Stimulated activated CD8-positive, alpha-beta memory T cell treated with anti-CD3 and anti-CD28 coated beads, Interleukin-4, amount 100 ng/mL, for 1 hour (primary cell): Measurements from ENCODE around the gene CYP26B1.

Experiments
- DNase-seq, 2 donors: peaks; one replicate each; pipeline ENCODE4 v3.0.0-alpha.2; 2020; ENCODE audit warnings: low read depth in 2 of 2, low spot score in 1 of 2

The CYP26B1 gene

DNA sequence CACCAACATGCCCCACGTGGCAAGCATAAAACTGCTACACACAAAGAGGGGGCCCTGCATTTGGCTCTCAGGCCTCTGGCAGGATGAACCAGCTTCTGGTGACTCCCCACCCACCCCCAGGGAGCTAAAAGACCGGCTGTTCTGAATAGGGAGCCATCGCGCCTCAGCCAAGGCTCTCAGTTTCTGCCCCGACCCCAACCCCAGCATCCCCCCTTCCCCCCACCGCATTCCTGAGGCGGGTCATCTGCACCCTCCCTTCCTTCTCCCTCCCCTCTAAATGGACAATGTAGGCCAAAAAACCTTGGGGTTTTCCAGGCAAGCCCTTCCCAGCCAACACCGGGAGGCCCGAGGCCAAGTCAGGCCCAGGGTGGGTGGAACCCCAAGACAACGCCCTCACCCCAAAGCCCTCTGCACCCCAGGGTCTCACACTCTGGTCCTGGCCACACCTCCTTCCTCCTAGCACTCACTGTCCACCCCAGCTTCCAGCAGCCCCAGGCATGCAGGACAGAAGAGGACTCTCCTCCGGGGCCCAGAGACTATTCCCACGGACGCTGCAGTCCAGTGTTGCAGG is 5.7 kb downstream of the CYP26B1 start:
- no peak for DNase-seq

DNA sequence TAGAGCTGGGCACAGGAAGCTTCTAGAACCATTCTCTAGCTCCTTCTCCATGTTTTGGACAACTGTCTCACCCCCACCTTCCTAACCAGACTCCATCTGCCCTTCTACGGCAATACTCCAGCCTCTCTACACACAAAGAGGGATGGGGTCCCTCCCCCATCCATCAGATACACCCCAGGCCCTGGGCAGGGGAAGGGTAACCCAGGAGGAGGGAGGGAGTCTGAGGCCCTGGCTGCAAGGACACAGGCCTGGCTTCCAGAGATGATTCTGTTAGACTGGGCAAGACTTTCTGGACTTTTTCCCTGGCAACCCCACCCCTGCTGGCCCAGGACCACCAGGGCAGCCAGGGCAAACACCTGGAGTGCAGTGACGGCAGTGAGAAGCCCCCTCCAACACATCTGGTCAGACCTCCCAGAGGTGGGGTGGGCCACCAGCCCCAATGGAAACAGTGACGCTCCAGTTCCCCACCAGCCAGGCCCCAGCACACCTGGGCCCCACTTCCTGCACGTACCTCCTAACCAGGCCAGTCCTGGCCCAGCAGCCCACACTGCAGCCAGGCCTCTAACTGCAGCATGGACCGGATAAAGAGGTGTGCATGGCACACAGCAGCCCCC is 6.5 kb downstream of the CYP26B1 start:
- DNase-seq: no peak

DNA sequence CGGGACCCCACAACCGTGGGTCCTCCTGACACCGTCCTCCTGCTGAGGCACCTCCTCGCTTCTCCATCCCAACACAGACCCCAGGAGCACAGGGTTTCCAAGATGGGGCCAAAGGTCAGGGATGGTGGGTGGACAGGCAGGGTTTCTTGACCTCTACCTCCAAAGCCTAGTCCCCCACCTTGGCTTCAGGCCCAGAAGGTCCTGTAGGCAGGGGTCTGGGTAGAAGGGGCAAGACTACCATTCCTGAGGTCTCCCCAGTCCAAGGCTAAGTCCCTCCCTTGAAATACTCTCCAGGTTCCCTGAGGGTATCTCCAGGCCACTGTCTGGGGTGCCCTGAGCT is 7.1 kb downstream of the CYP26B1 start:
- no peak for DNase-seq

DNA sequence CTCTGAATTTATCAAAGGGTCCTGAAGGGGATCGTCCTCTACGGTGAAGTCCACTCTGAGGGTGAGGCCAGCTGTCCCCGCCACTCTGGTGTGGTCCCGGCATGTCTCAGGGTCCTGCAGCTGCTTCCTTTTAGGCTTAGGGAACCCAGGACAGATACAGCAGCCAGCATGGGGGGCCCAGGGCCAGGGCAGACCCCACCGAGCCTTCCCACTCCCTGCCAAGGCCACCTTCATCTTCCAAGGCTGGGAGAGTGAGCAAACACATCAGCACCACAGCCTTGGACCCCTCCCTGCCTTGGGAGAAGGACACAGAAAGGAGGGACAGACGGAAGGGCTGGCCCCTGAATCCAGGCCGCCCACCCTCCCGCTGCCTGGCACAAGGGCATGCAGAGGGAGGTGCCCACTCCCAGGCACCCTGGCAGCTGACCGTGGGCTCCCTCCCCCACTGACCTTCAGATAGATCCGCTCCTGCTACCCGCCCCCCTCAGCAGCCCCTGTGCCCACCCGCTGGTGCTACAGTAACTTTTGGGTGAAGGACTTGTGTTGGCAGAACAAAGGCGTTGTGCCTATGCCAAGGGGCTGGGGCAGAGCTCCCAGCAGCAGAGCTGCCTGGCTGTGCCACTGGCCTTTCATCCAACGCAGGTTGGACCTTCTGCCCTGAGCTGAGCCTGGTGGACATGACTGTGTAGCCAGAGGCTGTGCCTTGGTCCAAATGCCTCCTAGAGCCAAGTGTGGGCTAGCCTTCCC is 7.6 kb downstream of the CYP26B1 start:
- no peak for DNase-seq

DNA sequence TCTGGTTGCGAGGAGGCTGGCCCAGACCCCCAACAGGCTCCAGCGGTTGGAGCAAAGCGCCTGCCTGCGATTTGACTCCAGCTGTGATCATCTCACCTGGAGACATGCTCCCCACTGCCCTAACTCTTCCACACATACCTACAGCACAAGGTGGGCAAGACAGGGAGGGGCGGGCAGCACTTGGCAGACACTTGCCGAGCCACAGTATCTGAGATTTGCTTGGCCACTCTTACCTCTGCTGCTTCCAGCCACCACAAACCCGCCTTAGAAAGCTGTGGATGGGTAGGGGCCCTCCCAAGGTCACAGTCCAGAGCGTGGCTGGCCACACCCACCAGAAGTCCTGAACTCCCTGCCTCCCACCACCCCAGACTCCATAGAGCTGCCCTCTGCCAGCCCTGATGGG is 8.2 kb downstream of the CYP26B1 start:
- DNase-seq: no peak

DNA sequence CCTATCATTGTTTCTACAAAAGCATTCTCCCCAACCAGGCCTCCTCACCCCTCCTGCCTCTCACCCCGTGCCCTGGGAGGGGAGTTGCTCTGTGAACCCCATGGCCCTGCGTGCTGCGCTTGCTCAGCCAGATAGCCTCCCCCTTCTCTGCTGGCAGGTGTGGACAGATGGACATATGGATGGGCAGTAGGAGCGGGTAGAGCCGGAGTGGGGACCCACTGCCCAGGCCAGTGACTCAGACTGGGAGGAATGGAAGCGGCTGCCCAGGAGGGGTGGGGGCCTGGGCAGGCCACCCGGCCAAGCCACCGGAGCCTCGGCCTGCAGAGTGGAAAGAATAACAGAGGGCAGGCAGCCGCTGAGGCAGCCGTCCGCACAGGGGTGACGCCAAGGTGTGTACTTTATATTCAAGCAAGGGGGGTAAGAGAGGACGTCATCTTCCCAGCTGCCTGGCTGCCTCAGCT is 8.7 kb downstream of the CYP26B1 start:
- no peak for DNase-seq

DNA sequence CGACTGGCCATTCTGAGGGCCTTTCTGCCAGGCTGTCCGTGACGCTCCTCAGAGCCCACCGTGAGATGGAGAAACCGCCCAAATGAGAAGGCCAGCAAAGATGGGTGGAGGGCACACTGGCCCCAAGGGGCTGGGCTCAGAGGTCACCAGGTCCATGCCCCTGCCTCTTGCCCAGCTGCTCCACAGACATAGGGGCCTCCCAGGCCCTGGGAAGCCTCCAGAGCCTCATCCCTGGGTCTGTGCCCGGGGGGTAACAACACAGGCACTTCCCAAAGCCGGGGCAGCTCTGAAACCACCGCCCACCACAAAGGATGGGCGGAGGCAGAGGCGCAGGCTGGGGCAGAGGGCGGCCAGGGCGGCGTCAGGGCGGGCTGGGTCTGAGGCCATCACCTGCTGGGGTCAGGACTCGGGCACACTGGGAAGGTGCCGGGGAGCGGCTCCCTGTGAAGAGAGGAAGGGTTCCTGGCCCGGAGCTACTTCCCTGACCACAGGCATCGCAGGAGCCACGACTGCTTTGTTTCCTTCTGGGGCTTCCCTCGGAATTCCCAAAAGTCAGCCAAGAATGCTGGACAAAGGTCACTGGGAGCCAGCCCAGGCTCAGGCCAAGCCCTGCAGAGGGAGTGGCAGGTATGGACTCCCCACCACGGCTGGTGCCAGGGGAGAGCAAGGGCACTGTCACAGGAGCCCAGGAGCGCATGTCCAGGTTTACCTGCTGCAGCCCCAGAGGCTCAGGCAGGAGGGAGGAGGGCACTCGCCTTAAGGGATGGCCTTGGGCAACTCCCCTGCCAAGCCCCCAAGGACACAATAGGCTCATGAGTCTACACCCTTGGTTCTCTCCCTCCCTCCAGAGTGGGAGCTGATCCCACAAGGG is 9.4 kb downstream of the CYP26B1 start:
- DNase-seq: no peak

DNA sequence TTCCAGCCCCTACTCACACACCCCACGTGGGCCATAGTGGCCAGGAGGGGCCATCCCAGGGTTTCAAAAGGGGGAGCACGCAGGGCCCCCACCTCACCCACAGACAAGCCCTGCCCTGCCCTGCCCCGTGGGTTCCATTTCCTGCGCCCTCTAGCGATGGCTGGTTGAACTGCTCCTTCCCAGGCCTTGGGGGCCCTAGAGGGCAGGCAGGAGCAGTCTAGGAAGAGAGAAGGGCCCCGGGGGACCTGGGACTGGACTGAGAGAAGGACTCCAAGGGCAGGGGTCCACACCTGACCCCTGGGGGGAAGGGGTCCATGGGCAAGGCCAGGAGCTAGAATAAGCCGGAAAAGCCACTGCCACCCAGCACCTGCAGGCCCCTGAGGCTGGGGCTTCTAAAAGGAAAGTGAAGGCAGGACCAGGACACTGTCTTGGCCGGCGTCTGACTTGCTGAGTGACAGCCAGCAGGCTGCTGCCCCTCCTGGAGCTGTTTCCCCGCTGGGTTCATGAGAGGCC is 10.1 kb downstream of the CYP26B1 start:
- peak in 1 of 2 donors; percentile 31 for DNase-seq

DNA sequence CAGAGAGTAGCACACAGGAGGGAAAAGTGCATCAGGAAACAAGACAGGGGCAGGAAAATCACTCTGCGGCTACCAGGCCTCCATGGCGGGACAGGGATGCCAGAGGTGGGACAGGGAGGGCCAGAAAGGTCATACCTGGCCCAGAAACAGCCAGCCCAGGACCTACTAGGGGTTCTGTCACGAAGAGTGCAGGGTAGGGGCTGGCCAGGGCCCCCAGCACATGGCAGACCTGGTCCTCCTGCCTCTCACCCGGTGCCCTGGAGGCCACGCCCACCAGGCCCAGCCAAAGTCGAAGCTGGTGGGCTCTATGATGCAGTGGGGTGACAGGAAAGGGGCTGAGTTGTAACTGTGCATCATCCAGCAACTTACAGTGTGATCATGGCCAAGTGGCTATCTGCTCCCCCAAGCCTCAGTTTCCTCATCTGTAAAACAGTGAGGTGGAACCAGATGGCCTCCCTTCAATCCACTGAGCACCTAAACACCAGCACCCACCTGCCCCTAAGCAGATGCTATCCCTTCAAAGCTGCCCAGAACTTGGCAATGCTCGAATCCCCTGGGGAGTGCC is 10.6 kb downstream of the CYP26B1 start:
- DNase-seq: no peak

DNA sequence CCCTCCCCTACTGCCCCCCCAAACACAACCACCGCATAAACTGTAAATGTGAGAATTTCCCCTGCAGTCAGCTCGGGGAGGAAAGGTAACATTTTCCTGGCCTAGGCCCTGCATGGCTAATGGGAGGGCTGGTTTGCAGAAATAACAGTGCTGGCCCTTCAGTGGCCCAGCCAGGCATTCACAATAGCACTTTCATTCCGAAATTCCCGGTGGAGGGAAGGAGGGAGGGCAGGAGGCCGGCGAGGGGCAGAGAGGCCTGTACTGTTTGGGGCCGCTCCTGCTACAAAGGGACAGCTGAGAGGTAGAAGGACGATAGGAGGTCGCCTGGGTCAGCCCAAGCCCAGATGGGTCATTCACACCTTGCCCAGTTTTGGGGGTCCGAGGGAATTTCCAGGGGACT is 11.3 kb downstream of the CYP26B1 start:
- no peak for DNase-seq

DNA sequence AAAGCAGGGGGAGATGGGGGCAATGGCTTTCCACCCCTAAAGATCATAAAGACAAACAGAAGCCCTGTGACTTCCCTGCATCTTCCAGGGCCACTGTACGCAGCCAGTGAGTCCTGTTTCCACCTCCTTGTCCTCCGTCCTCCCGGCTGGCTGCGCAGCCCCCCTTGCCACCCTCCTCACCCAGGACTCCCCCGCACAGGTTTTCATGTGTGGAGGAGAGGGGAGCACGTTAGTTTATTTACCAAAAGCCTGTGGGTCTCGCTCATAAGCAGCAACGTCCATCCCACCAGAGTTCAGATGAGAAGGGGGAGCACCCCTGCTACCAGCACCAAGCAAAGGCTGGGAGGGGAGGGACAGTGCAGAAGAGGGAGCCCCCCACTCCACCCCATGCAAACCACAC is 11.7 kb downstream of the CYP26B1 start:
- no peak for DNase-seq

DNA sequence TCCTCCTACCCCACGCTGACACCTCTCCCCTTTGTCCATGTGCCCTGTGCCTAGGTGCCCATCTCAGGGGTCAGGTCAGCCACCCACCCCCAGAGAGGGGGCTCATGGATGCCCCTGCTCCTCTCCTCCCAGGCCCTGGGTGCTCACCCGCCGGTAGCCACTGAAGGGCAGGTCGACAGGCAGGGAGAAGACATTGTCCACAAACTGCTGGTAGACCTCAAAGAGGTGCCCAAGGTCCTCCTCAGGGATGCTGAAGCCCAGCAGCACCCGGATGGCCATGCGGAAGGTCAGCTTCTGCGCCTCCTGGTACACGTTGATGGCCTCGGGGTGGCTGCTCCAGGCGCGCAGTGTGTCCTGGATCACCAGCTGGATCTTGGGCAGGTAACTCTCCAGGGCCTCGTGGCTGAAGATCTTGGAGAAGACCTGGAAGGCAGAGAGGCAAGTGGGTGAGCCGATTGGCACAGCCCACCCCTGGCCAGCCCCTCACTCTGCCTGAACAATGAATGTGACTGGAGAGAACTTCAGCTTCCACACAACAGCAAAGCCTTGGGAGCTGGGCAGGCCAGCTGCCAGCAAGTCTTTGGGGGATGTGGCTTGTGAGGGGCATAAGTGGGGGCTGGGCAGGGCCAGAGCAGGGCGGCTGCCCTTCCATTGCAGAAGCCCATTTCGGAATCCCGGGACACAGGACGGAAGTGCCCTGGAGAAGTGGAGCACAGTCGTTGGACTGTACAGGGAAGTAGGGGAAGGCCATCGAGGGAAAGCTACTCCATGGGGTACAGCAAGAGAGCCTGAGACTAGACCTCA is 12.5 kb downstream of the CYP26B1 start:
- DNase-seq: no peak

DNA sequence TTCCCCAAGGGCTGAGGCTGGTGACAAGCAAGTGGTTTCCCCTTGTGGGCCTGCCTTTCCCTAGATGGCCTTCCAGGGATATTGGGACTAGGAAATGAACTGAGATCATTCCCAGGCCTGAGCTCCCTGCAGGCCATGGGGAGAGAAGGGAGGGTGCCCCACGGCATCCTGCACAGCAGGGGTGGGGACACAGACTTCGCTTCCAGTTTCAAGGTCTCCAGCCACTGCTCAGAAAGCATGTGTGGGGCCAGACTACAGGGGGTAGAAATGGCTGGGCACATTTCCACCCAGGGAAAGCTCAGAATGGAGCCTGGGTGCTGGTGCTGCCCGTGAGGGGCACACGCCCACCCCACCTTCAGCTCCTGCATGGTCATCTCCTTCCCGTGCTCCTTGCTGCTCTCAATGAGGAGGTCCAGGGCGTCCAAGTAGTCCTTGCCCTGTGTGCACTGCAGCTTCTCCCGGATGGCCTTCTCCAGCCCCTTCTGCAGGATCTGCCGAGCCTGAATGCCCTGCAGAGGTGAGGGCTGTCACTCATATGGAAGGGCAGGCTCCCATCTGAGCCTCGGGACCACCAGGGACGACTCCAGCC is 13.2 kb downstream of the CYP26B1 start:
- DNase-seq: no peak

DNA sequence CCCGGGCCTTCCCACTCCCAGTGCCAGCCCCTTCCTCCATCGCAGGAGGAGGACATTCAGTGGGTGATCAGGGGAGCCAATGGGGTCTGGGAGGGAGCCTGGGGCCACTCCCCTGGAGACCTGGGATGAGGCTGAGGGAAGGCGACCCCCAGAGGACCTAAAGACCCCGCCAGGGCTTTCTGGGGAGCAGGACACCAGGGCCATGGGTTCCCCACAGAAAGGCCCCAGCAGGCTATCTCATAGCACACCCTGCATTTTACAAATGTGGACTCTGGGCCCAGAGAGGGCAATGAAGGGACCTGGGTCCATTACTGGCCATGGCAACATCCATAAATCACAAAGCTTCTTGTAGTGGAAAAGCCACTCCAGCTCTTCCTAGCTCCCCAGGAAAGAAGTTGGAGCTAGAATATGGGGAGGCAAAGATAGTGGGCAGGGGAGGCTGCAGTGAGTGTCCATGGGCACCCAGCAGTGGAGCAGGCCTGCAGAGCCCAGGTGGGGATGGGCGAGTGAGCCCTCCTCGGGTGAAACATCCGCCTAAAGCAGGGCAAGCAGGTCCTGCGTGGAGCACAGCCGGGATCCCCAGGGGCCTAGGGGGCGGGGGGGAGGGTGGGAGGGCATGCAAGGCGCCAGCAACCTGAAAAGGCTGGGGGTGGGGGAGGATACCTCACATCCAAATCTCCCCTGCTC is 13.8 kb downstream of the CYP26B1 start:
- no peak for DNase-seq

DNA sequence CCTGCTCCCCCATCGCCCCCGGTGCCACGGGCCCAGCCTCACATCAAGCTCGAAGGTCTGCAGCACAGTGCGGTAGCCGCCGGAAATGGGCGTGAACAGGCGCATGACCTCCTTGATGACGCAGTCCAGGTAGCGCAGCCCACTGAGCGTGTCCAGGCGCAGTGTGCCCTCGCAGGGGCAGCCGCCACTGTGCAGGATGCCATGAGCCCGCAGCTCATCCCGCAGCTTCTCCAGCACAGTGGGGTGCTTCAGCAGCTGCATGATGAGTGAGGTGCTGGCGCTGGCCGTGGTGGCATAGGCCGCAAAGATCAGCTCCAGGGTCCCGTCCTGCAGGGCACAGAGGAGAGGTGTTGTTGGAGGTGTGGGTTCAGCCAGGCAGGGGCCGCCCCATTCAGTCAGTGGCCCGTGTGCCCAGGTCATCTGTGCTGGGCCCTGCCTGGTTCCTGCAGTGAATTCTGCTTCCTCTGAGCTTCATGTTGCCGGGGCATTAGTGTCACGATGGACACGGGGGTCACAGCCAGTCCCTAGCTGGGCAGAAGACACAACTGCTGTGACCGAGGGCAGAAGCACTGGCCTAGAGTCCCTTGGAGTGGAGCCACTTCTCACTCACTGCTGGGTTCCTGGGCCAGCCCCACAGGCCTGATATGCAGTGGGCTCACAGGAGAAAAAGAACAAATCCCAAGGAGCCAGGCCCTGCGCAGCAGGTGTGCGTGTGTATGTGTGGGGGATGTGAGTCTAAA is 14.5 kb downstream of the CYP26B1 start:
- DNase-seq: no peak

DNA sequence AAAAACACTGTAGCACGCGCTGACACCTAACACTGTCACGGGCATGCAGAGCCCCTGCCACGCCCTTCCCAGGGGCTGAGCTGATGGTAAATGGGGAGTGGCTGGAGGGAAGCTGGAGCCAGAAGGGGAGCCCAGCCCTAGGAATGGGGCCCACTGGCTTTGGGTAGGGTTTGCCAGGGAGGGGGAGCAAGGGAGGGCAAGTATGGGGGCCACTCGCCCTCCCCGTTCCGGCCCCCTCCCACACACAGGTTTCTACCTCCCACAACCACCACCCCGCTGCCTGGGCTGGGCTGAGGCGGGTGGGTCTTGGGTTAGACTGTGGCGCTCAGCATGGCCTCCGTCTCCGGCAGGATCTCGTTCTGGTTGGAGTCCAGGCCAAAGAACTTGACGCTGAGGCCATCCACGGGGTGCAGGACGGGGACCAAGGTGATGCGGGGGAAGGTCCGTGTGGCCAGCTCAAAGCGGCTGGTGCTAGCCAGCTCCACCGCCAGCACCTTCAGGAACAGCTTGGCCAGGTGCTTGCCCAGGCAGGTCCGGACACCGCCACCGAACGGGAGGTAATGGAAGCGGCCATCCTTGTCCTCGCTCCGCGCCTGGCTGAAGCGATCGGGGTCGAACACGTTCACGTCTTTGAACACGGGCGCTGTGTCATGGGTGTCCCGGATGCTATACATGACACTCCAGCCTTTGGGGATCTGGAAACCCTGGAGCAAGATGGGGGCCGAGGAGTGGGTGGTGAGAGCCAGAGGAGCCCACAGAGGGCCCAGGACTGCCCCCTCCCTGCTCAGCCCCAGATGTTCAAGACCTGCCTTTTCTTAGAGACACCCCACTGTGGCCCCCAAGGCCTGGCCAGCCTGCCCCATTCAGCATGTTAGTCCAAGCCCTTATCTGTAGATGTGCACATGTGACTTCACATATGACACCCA is 15.5 kb downstream of the CYP26B1 start:
- no peak for DNase-seq

DNA sequence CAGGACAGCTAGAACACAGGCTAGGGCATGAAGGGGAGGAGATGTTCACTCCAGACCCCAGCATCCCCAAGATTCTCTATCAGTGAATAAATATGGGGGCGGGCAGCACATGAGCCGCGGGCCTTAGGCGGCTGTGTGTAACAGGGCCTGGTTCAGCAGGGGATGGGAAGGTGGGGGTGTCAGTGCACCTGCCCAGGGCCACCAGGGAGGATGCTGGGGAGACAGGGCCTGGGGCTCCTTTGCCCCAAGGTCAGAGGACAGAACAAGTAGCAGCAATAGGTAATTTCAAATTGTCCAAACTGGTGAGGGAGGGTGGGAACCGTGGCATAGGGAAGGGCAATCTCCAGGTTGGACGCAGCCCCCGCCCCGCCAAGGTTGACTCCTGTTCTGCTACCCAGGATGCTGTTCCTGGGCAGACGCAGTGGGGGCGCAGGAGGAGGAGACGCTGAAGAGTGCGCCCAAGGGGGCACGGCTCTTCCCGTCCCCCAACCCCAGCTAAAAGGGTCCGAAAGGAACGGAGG is 16.2 kb downstream of the CYP26B1 start:
- DNase-seq: no peak
